Cerebellar nuclear complex (tissue), 1 donor: ENCODE data around the gene MMP24.

Experiments used
- DNase-seq, 2 experiments: peaks; one replicate each; lab custom pipeline; 2025; lab: John Stamatoyannopoulos, UW

The MMP24 gene

DNA sequence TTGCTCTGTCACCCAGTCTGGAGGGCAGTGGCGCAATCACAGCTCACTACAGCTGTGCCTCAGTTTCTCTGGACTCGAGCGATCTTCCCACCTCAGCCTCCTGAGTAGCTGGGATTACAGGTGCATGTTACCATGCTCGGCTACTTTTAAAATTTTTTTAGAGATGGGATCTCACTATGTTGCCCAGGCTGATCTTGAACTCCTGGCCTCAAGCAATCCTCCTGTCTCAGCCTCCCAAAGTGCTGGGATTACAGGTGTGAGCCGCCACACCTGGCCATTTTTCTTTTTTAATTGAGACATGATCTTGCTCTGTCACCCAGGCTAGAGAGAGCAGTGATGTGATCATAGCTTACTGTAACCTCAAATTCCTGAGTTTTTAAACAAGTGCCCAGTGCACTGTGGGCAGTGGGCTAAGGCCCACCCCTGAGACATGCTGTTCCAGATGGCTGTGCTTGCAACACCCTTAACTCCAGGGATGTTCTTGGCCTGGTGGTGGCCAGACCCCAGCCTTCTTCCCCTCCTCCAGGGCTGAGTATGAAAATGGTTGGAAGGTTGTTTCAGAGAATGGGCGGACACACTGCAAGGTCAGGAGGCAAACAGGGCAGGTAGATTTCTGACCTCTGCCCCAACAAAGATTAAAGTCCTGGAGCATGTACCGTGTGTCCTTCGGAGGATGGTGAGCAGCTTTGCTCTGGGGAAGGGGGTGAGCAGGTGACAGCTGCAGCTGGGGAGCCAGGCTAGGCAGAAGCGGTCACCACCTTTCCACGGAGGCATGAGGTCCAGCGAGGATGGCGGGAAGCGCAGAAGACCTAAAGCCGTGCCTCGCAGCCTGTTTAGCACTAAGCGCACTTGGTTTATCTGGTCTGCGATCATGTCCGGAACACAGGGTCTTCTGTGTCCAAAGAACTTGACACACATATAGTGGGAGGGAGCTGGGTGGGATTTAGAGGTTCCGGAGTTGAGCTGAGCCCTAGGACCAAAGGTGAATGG, 67.1 kb downstream of the MMP24 start:
- DNase-seq: no peak

DNA sequence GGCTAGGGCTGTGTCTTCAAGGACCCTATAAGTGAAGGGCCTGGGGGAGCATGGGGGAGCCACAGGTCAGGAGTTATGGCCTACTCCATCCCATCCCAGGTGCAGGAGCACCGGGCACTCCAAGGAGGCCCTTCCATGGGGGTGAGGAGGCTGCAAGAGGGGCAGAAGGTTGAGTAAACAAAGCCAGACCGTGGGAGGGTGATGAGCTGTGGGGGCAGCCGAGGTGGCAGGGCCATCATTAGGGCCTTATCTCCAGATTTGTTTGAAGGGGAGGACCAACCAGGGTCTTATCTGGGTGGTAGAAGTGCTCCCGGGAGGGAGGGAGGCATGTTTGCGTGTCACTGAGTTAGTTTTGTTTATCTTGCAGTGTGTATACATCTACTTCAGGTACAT, 67.8 kb downstream of the MMP24 start:
- DNase-seq: no peak

DNA sequence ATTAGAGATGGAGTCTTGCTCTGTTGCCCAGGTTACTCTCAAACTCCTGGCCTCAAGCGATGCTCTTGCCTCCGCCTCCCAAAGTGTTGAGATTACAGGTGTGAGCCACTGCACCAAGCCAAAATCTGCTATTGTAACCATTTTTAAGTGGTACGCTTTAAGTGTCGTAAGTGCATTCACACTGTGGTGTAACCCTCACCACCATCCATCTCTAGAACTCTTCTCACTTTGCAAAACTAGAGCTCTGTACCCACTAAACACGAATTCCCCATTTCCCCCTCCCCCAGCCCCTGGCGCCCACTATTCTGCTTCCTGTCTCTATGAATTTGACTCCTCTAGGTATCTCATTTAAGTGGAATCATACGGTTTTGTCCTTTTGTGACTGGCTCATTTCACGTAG, 68.6 kb downstream of the MMP24 start:
- no peak for DNase-seq

DNA sequence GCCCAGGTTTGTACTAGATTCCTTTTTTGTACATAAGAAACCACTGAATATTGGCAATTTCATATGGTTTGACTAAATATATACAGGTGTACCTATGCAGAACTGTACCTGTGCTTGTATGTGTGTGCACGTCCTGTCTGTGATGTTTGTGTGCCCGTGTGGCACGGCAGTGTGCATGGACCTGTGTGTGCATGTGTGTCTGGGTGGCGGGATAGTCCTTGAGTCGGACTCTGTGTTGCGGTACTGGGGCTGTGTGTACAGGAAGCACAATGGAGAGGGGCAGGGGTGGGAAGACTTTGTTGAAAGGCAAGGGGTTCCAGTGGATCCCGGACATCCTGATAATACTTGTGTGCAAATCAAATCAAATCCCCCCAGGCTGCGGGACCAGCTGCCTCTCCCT, 69.2 kb downstream of the MMP24 start:
- no peak for DNase-seq

DNA sequence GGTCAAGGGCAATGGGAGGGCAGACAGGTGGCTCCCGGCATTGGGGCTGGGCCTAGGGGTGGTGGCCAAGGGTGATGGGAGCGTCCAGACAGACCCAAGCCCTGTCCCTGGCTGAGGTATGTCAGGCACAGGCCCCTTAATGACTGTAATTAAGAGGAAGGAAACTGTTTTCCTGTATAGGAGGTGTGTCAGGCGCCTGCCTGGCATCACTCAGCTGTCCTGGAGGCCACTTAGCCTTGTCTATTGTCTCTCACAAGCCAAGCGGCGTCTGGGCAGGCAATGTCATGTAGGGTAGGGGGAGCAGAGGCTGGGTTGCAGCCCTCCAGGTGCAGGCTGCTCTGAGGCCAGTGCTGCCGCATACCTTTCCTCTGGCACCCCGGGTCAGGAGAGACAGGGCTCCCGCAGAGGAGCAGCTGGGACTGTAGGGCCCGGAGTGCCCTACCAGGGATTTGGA, 69.6 kb downstream of the MMP24 start:
- DNase-seq: no peak

DNA sequence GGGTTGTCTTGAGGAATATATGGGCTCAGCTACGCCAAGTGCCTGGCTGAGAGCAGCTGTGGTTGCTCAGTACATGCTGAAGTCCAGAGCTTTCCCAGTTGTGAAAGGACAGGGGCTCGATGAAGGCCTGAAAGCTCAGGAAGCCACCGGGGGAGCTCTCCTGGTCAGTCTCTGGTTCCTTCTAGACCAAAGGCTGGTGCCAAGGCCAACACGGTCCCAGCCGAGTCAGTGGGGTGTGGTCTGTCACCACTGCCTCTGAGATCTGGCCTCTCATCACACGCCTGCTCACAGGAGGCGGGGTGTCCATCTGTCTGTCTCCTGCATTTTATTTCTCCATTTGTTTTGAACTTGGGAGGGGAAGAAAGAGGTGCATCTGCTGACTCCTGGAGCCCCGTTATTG, 70.7 kb downstream of the MMP24 start:
- no peak for DNase-seq

DNA sequence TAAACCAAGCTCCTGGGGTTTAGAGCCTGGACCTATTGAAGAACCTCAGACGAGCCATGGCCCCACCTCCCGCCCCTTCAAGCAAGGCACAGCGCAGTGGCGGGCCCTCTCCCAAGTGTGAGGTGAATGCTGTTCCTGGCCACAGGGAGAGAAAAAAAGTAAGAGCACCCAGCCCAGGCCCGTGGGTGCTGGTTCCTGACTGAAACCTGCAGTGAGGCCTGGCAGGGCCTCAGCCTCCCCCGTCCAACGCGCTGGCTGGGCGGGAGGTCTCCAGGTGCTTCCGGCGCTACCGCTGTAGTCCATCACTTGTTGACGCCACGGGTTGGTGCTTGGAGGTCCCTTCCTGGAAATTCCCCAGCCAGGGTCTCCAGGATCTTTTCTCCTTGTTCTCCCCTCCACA, 71.2 kb downstream of the MMP24 start:
- DNase-seq: no peak

DNA sequence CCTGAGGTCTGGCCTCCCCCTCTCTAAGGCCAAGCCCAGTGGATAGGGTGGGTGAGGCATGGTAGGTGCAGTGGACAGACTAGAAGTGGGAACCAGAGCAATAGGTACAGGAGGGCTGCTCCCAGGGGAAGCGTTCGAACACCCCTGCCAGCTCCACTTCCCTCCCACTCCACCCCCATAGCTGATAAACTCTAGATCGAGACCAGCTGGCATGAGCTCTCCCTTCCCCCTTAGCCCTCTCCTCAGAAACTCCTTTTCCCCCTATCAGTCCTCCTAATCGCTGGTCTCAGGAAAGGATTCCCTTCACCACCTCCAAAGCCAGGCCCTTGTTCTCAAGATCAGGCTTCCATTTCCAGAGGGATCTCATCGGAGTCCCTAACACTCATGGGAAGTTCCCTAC, 71.8 kb downstream of the MMP24 start:
- DNase-seq: no peak

DNA sequence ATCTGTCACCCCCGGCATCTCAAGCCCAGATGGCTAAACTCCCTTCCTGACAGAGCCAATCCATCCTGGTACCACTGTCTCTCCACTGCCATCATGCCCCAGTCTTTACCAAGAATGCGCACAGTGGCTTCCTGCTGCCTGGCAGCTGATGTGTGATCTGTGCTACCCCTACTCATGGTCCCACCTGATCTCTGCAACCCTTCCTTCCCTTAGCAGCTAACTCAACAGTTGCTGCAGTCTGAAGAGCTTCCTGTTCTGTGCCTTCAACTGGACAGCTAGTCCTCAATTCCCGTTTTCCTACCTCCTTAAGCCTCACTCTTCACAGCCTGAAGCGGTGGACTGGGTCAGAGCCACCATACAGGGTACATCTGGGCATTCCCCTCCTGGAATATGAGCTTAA, 73.3 kb downstream of the MMP24 start:
- DNase-seq: no peak

DNA sequence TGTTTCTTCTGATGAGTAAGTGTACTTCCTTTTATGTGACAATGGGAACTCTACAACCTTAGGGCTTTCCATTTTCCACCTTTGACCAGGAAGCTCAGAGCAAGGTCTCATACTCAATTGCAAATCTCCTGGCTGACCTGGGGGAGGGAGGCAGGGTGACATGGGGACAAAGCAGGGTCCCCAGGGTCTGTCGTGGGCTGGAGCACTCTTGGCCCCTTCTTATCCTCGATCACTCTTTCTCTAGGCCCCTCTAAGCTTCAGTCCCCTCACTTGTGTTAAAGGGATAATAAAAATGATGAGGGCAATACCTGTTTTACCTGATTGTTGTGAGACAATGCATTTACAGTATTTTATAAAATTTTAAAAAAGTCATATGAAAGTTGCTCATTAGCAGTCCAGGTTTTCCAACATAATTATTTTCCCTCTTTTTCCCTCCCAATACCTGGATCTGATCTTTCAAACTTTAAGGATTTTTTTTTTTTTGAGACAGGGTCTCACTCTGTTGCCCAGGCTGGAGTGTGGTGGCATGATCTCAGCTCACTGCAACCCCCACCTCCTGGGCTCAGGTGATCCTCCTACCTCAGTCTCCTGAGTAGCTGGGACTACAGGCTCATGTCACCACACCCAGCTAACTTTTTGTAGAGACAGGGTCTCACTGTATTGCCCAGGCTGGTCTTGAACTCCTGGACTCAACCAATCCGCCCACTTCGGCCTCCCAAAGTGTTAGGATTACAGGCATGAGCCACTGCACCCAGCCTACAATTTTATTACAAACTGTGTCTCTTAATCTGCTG, 74.2 kb downstream of the MMP24 start:
- no peak for DNase-seq

DNA sequence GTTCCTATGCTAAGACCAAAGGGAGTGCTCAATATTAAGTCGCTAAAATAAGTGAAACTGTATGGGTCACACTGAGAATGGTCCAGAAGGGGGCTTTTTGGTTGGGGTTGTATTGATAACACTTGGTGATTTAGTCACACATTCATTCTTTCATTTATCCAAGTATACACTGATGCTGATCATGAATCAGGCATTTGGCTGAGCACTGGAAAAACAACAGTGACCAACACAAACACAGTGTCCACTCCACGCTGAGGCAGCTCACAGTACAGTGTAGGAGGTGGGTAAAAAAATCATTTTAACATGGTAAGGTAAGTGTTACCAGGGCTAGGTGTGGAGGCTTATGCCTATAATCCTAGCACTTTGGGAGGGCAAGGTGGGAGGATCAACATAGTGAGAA, 74.9 kb downstream of the MMP24 start:
- no peak for DNase-seq

DNA sequence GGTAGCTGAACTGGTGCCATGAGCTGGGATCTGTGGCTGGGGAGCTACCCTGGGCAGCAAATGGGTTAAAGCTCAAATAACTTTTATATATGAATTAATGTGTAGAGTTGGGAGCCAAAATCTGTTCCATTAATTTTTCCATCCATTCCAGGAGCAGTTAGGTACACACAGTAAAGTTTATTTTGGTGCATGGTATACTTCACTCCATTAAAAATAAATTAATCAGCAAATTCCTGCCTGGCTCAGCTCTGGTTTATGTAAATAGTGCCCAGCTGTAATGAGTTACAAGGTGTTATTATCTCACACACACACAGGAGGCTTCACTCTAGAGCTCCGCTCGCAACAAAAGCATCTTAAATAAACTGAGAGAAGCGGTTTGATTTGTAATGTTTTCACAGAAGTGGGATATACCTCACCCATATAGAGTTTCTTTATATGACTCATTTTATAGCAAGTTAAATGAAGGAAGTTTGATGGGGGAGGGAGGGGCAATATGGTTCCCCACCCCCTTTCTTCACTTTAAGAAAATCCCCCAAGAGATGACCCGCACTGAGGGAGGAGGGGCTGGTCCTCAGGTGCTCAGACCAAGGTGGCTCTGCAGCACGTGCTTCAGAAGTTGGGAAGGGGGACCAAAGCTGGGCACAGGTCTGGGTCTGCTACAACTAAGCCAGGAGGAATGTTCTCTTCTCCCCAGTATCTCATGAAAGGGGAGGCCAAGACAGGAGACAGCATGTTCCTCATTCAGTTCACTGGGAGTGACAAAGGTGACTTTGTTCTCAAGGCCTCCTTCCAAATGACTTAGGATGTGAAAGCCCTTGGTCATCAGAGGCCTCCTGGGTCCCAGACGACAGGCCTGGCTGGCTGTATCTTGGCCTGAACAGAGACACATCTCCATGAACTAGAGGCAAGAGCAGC, 76.2 kb downstream of the MMP24 start:
- DNase-seq: no peak

DNA sequence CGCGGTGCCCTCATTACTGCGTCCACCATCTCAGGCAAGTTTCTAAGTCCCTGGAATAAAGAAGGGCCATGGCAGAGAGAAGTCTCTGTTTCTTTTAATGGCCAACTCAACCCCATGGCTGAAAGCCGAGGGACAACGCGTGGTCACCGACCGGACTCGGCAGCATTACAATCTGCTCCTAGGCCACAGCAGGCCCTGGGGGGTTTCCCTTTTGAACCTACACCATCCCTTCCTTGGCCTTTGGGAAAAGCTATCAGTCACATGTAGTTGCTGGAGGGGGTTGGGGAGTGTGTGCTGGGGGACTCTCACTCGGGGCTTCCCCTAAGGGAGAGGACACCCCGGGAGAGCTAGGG, 76.9 kb downstream of the MMP24 start:
- DNase-seq: no peak

DNA sequence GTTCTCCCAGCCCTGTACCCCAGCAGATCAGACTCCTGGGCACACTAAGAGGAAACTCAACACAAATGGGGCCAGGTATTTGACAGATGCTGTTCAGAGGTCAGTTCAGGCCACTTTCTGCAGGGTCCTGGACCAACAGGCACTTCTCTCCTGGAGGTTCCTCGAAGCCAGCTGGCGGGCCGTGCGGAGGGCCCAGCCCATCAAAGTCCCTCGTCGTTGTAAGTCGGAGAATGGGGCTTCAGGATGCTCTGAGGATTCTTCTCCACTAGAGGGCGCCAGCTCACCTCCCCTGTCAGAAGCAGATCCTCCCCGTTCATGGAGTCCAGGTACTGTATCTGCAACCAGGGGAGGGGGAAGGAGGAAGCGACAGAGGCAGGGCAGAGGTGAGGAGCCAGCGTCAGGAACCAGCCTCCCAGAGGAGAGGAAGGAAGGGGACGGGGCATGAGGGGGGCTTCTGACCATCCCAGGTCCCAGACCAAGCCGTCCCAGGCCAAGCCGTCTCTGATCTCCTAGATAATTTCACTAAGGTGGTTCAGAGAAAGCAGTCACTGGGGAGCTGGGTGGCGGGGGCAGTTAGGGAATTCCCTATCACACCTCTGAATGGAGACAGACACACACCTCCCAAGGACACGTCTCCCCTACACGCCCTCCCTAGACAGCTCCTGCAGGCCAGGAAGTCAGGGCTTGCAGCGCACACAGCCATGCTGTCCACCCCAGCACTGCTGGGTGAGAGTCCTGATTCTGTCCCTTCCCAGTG, 77.4 kb downstream of the MMP24 start:
- peak in 1 of 2 experiments; percentile 68 for DNase-seq

DNA sequence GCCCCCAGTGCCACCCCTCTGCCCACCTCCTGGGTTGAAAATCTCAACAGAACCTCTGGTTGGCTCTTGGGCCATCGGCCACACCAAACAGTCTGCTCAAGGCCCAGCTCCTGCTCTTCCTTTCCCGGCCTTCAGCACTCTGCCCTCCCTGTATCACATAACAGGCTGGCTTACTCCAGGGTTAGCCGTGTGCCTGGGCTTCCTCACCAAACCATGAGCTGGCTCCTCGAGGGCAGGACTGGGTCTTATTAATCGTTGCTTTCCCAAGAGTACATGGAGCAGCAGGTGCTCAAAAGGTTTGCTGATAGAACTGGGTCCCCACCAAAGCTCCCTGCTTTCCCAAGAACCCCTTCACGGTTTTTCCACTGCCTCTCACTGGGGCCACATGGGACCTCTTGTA, 78.5 kb downstream of the MMP24 start:
- no peak for DNase-seq

DNA sequence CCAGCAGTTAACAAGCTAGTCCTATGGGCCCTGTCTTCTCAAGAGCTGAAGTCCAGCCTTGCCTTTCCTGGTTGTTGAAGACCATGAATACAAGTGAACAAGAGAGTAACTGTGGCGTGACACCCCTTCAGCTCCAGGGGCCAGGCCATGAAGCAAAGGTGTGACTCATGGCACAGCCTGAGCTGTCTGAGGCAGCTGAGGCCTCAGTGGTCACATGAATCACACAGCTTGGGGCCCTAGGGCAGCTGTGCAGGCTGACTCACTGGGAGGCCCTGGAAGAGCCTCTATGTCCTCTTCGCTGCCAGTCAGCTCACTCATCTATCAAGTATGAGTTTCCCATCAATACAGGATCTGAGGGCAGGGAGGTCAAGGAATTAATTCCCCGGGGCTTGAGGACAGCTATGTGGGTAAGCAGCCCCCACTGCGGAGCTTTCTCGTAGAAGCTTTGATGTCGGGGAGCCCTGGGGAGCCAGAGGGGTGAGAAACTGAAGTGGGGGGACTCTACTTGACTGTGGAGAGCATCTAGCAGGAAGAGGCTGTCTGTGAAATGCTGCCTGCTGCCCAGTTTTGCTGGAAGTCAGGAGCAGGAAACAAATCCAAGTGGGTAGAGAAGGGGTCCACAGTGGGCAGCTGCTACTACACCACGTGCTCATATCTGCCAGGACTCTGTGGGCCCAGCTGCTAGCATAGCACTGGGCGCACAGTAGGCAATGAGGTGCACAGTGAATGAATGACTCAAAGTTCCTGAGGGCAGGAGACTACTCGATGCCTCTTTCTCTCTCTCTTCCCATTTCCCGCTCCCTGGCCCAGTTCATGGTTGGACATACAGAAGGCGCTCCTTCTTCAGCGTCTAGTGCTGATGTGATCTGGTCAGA, 79.4 kb downstream of the MMP24 start:
- DNase-seq: no peak

DNA sequence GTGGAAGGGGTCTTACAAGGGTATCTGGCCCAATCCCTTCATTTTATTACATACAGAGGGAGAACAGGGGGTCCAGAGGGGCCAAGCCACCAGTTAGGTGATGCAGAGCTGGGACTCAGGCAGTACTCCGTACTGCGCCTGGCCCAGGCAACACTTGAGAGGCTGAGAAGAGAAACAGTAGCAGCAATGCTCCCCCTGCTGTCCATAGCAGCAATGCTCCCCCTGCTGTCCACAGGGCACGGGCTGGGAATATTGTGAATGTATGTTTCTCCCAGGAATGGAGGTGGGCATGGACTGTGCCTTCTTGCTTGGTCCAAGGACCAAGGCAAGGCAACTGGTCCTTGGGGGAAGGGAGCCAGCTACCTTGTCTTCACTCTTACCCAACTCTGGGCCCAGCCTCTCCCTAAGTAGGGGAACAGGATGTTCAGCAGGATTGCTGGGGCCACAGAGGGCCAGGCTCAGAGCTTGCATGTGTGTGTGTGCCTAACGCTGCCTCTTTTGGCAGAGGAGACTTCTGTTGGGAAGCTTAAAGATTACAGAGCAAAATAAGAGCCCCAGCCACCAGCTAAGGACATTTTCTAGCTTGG, 80.5 kb downstream of the MMP24 start:
- DNase-seq: no peak

DNA sequence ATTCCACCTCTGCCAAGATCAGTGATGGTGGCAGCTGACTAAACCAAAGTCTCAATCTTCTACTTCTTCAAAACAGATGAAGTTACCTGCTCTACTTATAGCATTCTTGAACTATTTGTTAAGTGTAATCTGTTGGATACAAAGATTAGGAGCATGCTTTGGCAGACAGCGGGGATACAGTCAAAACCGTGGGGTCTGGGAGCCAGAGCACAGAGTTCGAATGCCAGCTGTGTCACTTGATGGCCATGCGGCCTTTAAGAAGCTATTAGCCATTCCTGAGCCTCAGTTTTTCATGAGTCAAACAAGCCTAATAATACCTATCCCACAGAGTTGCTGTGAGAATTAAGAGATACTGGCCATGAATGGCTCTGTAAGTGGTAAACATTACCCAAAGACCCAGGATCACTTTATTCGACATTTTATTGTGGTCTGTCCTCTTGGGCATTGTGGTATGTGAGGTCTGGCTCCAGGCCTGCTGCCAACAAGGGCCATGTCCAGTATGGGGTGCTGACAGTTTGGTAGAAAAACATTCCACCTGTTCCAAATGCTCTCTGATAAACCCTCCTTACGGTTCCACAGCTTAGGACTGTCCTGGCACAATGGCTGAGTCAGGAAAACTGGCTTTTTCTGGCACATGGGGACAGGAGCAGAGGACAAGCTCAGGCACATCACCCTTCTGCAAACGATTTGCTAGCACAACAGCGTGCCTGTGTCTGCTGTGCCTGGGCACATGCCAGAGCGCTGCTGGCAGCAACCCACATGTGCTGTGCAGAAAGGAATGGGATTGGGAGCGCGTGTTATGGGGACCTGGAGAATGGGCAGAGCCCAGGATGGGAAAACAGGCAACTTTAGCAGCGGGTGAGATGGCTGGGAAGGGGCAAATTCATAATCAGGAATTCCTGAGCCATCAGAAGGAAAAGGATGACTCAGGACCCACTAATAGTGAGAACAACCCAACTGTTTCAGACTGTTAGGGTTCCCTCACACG, 81.5 kb downstream of the MMP24 start:
- peak in 1 of 2 experiments; percentile 16 for DNase-seq

DNA sequence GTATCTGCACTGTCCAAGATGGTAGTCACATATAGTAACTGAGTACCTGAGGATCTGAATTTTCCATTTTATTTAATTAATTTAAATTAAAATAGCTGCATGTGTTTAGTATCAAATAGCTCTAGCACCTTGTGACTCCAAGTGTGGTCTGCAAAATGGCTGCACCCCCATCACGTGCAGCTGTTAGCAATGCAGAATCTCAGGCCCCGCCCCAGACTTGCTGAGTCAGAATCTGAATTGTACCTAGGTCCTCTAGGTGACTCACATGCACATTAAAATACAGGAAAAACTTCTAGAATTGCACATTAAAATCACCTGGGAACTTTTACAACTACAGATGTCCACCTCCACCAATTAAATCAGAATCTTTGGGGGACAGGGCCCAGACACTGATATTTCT, 84.9 kb downstream of the MMP24 start:
- no peak for DNase-seq
